WTC11 (cell line): ENCODE data around the gene PDE1C. TPM values are rescaled to one million over a fixed set of nuclear protein-coding genes. Genes with fewer than 3 reads are reported as not detected.

Experiments used
- ATAC-seq: fragments of 200-7000 bp; cut with Tn5 transposase; 2 replicates; pipeline ENCODE4 v1.10.0; 2021; ENCODE audit warnings: mild to moderate bottlenecking, moderate library complexity
- CTCF ChIA-PET: fragments of 300-600 bp; sonication (Branson Sonifier 250); formaldehyde crosslinking; loops from one replicate; lab custom pipeline; 2021; ENCODE audit warnings: antibody characterized with exemption; lab: Charles Lee
- POLR2A ChIA-PET: fragments of 350-600 bp; sonication (Branson Sonifier 250); formaldehyde crosslinking; loops from one replicate; lab custom pipeline; 2021; ENCODE audit warnings: antibody characterized with exemption; lab: Charles Lee
- DNase-seq: peaks from one replicate; pipeline ENCODE4 v3.0.0; 2021; ENCODE audit warnings: low spot score
- H3K27ac Mint-ChIP-seq: 2 replicates; pipeline ENCODE4 v1.8.0; 2021; ENCODE audit warnings: mixed read lengths
- H3K27me3 Mint-ChIP-seq: 2 replicates; pipeline ENCODE4 v1.8.0; 2021; ENCODE audit warnings: low read depth, mild to moderate bottlenecking, moderate library complexity, mixed read lengths
- H3K36me3 Mint-ChIP-seq: 2 replicates; pipeline ENCODE4 v1.8.0; 2021; ENCODE audit warnings: mixed read lengths
- H3K4me1 Mint-ChIP-seq: 2 replicates; pipeline ENCODE4 v1.8.0; 2022; ENCODE audit warnings: mixed read lengths
- H3K4me3 Mint-ChIP-seq: 2 replicates; pipeline ENCODE4 v1.8.0; 2021; ENCODE audit warnings: mild to moderate bottlenecking, moderate library complexity, mixed read lengths
- H3K9me3 Mint-ChIP-seq: 2 replicates; pipeline ENCODE4 v1.8.0; 2021; ENCODE audit warnings: mixed read lengths
- ELF4 ChIP-seq: sonication (generic); formaldehyde crosslinking; IDR thresholded peaks from 2 replicates; pipeline ENCODE4 v1.8.1; 2022; ENCODE audit warnings: low read depth, mild to moderate bottlenecking, moderate library complexity, missing genetic modification reagents
- FOXJ3 ChIP-seq: sonication (generic); formaldehyde crosslinking; IDR thresholded peaks from 2 replicates; pipeline ENCODE4 v1.9.0; 2021; ENCODE audit warnings: missing genetic modification reagents, mild to moderate bottlenecking, borderline replicate concordance
- GABPB1 ChIP-seq: sonication (generic); formaldehyde crosslinking; IDR thresholded peaks from 2 replicates; pipeline ENCODE4 v1.8.1; 2023; ENCODE audit warnings: mild to moderate bottlenecking, missing genetic modification reagents
- IRF2 ChIP-seq: sonication (generic); formaldehyde crosslinking; IDR thresholded peaks from 2 replicates; pipeline ENCODE4 v1.8.0; 2022; ENCODE audit warnings: low read depth, missing genetic modification reagents, borderline replicate concordance
- JAZF1 ChIP-seq: fragments of 250-450 bp; sonication (Bioruptor Pico); IDR thresholded peaks from 2 replicates; pipeline ENCODE4 v1.9.0; 2021; ENCODE audit warnings: moderate library complexity, mild to moderate bottlenecking, inconsistent platforms
- NFE2L1 ChIP-seq: sonication (generic); formaldehyde crosslinking; IDR thresholded peaks from 2 replicates; pipeline ENCODE4 v1.8.1; 2023; ENCODE audit warnings: missing genetic modification reagents
- NR2C2 ChIP-seq: sonication (generic); formaldehyde crosslinking; IDR thresholded peaks from 2 replicates; pipeline ENCODE4 v1.8.0; 2022; ENCODE audit warnings: mild to moderate bottlenecking, missing genetic modification reagents
- RELA ChIP-seq: sonication (generic); formaldehyde crosslinking; IDR thresholded peaks from 2 replicates; pipeline ENCODE4 v1.8.1; 2022; ENCODE audit warnings: missing genetic modification reagents, mild to moderate bottlenecking, borderline replicate concordance
- SP1 ChIP-seq: sonication (generic); formaldehyde crosslinking; conservative IDR thresholded peaks from 2 replicates; pipeline ENCODE4 v1.8.1; 2022; ENCODE audit warnings: missing genetic modification reagents
- TEAD4 ChIP-seq: sonication (generic); formaldehyde crosslinking; IDR thresholded peaks from 2 replicates; pipeline ENCODE4 v1.8.0; 2022; ENCODE audit warnings: mild to moderate bottlenecking, missing genetic modification reagents
- TP53 ChIP-seq: sonication (generic); formaldehyde crosslinking; IDR thresholded peaks from 2 replicates; pipeline ENCODE4 v1.8.1; 2023; ENCODE audit warnings: mild to moderate bottlenecking, missing genetic modification reagents
- ZNF138 ChIP-seq: sonication (generic); formaldehyde crosslinking; conservative IDR thresholded peaks from 2 replicates; pipeline ENCODE4 v1.8.1; 2022; ENCODE audit warnings: mild to moderate bottlenecking, moderate library complexity, missing genetic modification reagents
- ZNF219 ChIP-seq: sonication (generic); formaldehyde crosslinking; IDR thresholded peaks from 2 replicates; pipeline ENCODE4 v1.8.0; 2023; ENCODE audit warnings: missing genetic modification reagents, mild to moderate bottlenecking, borderline replicate concordance
- ZNF232 ChIP-seq: sonication (generic); formaldehyde crosslinking; IDR thresholded peaks from 2 replicates; pipeline ENCODE4 v1.8.0; 2022; ENCODE audit warnings: mild to moderate bottlenecking, missing genetic modification reagents
- ZNF317 ChIP-seq: sonication (generic); formaldehyde crosslinking; IDR thresholded peaks from 2 replicates; pipeline ENCODE4 v1.8.1; 2023; ENCODE audit warnings: low read depth, mild to moderate bottlenecking, moderate library complexity, missing genetic modification reagents, borderline replicate concordance
- ZNF416 ChIP-seq: fragments of 250-450 bp; sonication (Bioruptor Pico); IDR thresholded peaks from 2 replicates; pipeline ENCODE4 v1.9.0; 2021; ENCODE audit warnings: mild to moderate bottlenecking, inconsistent platforms
- total RNA-seq: library from RNA; stranded (reverse); gene quantifications from 3 replicates; pipeline ENCODE4 v1.2.3, GENCODE V29; 2021
- TF ChIP-seq, protein P1 (sequence below): fragments of 250-450 bp; sonication (Bioruptor Pico); IDR thresholded peaks from 2 replicates; pipeline ENCODE4 v1.9.0; 2021; ENCODE audit warnings: mild to moderate bottlenecking, borderline replicate concordance
- TF ChIP-seq, protein P2 (sequence below): sonication (generic); formaldehyde crosslinking; IDR thresholded peaks from 2 replicates; pipeline ENCODE4 v1.8.1; 2023; ENCODE audit warnings: mild to moderate bottlenecking, missing genetic modification reagents, moderate library complexity
- TF ChIP-seq, protein P3 (sequence below): sonication (generic); formaldehyde crosslinking; IDR thresholded peaks from 2 replicates; pipeline ENCODE4 v1.8.0; 2022; ENCODE audit warnings: missing genetic modification reagents

The PDE1C gene
- total RNA-seq, 1 experiment from 2014 or later = 0.55 TPM

DNA sequence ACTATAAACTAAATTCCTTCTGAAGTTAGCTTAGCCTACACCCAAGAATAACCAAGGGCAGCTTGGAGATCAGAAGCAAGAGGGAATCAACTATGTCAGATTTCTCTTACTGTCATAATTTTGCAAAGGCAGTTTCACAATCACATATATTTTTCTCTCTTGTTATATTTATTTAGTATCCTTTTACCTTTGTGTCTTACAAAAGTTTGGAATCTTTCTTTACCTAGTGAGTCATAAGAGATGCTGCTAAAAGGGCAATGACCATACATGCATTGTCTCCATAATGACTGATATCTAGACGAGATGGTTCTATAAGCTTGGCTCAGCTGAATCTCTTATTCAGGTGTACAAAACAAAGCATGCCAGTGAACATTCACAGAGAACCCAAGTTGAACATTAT lies 322.1 kb downstream of the PDE1C start (continued):
- TF ChIP-seq, protein P1, sequence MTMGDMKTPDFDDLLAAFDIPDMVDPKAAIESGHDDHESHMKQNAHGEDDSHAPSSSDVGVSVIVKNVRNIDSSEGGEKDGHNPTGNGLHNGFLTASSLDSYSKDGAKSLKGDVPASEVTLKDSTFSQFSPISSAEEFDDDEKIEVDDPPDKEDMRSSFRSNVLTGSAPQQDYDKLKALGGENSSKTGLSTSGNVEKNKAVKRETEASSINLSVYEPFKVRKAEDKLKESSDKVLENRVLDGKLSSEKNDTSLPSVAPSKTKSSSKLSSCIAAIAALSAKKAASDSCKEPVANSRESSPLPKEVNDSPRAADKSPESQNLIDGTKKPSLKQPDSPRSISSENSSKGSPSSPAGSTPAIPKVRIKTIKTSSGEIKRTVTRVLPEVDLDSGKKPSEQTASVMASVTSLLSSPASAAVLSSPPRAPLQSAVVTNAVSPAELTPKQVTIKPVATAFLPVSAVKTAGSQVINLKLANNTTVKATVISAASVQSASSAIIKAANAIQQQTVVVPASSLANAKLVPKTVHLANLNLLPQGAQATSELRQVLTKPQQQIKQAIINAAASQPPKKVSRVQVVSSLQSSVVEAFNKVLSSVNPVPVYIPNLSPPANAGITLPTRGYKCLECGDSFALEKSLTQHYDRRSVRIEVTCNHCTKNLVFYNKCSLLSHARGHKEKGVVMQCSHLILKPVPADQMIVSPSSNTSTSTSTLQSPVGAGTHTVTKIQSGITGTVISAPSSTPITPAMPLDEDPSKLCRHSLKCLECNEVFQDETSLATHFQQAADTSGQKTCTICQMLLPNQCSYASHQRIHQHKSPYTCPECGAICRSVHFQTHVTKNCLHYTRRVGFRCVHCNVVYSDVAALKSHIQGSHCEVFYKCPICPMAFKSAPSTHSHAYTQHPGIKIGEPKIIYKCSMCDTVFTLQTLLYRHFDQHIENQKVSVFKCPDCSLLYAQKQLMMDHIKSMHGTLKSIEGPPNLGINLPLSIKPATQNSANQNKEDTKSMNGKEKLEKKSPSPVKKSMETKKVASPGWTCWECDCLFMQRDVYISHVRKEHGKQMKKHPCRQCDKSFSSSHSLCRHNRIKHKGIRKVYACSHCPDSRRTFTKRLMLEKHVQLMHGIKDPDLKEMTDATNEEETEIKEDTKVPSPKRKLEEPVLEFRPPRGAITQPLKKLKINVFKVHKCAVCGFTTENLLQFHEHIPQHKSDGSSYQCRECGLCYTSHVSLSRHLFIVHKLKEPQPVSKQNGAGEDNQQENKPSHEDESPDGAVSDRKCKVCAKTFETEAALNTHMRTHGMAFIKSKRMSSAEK (CRISPR knock-in tag) = no peak
- TF ChIP-seq TP53 (CRISPR knock-in tag) = no peak
- no peak for TF ChIP-seq NFE2L1 (CRISPR knock-in tag)

DNA sequence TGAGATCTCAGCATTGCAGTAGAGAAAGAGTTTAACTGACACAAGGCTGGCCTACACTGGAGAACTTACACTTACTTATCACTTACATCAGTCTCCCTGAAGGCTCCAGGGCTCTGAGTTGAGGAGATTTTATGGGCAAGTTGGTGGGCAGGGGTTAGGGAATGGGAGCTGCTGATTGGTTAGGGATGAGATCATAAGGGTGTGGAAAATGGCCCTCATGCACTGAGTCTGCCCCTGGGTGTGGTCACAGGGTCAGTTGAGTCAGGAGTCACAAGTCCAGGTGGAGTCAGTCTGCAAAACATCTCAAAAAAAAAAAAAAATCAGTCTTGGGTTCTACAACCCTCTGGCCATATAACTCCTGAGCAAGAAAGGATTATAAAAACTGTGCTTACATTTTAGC lies 322.7 kb downstream of the PDE1C start:
- Mint-ChIP-seq H3K9me3 (no peaks in the 10 kb centered on the region), H3K36me3 (no peaks in the 10 kb centered on the region), H3K27ac (no peak overlapping the region), H3K4me1 (no peaks in the 10 kb centered on the region), H3K27me3 (peaks cover 95% of the 10 kb centered on the region), H3K4me3 (no peak overlapping the region)
- no peak for DNase-seq
- no peak for ATAC-seq
- CTCF ChIA-PET = no interaction called here
- POLR2A ChIA-PET = no interaction called here
- TF ChIP-seq SP1 (CRISPR knock-in tag) (no peak), TP53 (CRISPR knock-in tag) (no peak), TEAD4 (no peak), ZNF219 (CRISPR knock-in tag) (no peak), IRF2 (CRISPR knock-in tag) (no peak), RELA (CRISPR knock-in tag) (no peak), ZNF317 (CRISPR knock-in tag) (no peak), JAZF1 (CRISPR knock-in tag) (no peak), GABPB1 (CRISPR knock-in tag) (no peak), NR2C2 (CRISPR knock-in tag) (no peak), FOXJ3 (CRISPR knock-in tag) (no peak), ZNF416 (CRISPR knock-in tag) (no peak), ZNF138 (CRISPR knock-in tag) (no peak), ZNF232 (CRISPR knock-in tag) (no peak), ELF4 (CRISPR knock-in tag) (no peak)
- TF ChIP-seq, protein P2, sequence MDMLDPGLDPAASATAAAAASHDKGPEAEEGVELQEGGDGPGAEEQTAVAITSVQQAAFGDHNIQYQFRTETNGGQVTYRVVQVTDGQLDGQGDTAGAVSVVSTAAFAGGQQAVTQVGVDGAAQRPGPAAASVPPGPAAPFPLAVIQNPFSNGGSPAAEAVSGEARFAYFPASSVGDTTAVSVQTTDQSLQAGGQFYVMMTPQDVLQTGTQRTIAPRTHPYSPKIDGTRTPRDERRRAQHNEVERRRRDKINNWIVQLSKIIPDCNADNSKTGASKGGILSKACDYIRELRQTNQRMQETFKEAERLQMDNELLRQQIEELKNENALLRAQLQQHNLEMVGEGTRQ (CRISPR knock-in tag) = no peak
- TF ChIP-seq, protein P3, sequence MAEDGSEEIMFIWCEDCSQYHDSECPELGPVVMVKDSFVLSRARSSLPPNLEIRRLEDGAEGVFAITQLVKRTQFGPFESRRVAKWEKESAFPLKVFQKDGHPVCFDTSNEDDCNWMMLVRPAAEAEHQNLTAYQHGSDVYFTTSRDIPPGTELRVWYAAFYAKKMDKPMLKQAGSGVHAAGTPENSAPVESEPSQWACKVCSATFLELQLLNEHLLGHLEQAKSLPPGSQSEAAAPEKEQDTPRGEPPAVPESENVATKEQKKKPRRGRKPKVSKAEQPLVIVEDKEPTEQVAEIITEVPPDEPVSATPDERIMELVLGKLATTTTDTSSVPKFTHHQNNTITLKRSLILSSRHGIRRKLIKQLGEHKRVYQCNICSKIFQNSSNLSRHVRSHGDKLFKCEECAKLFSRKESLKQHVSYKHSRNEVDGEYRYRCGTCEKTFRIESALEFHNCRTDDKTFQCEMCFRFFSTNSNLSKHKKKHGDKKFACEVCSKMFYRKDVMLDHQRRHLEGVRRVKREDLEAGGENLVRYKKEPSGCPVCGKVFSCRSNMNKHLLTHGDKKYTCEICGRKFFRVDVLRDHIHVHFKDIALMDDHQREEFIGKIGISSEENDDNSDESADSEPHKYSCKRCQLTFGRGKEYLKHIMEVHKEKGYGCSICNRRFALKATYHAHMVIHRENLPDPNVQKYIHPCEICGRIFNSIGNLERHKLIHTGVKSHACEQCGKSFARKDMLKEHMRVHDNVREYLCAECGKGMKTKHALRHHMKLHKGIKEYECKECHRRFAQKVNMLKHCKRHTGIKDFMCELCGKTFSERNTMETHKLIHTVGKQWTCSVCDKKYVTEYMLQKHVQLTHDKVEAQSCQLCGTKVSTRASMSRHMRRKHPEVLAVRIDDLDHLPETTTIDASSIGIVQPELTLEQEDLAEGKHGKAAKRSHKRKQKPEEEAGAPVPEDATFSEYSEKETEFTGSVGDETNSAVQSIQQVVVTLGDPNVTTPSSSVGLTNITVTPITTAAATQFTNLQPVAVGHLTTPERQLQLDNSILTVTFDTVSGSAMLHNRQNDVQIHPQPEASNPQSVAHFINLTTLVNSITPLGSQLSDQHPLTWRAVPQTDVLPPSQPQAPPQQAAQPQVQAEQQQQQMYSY = no peak
- TF ChIP-seq, protein P1 (CRISPR knock-in tag) = no peak
